Measurements from ENCODE around the gene ELN.

Gene ELN

DNA sequence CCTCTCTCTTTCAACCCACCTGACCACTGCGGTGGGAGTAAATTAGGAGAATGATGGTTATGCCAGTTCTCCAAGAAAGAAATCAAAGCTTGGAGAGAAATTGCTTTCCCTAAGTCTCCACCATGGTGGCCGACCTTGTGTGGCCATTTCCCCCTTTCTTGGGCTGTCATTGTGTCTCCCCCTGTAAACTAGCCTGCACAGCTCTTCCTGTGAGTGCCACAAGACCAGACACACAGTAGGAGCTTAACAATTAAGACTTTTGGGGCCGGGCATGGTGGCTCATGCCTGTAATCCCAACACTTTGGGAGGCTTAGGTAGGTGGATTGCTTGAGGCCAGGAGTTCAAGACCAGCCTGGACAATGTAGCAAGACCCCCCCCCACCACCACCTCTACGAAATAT, 36.7 kb downstream of the ELN start:
- DNase-seq (ENCODE audit: low read depth, low spot score) = no peak
- ChIA-PET CTCF (interaction anchor here (0.7 to 8.8 kb wide), 8 partner anchors 18 to 336 kb away, joined by 3 to 127 read pairs (median 6); partner anchors contain the start of genes EIF4H and ELN), POLR2A (no interaction called here)
- no peak overlapping the region for H3K4me3 ChIP-seq (ENCODE audit: low read depth, low read length)
- TF ChIP-seq, protein P1, sequence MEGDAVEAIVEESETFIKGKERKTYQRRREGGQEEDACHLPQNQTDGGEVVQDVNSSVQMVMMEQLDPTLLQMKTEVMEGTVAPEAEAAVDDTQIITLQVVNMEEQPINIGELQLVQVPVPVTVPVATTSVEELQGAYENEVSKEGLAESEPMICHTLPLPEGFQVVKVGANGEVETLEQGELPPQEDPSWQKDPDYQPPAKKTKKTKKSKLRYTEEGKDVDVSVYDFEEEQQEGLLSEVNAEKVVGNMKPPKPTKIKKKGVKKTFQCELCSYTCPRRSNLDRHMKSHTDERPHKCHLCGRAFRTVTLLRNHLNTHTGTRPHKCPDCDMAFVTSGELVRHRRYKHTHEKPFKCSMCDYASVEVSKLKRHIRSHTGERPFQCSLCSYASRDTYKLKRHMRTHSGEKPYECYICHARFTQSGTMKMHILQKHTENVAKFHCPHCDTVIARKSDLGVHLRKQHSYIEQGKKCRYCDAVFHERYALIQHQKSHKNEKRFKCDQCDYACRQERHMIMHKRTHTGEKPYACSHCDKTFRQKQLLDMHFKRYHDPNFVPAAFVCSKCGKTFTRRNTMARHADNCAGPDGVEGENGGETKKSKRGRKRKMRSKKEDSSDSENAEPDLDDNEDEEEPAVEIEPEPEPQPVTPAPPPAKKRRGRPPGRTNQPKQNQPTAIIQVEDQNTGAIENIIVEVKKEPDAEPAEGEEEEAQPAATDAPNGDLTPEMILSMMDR (IDR thresholded peaks at IDR 0.05; ENCODE audit: insufficient read depth, low read length, missing control alignments) = no peak

DNA sequence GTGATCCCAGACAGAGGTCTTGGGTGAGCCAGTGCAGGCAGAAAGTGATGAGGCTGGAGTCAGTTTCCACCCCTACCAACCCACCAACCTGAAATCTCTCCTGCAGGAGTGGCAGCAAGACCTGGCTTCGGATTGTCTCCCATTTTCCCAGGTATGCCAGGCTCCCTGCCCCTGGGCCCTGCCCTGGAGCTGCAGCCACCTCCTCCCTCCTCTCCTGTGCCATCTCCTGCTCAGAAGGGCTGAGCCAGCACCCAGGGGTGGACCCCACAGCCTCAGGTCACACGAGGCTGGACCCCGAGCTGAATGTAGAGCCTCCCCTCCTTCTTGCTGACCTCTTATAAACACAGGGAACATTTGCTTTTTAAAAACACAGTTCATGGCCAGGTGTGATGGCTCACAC, 38.7 kb downstream of the ELN start:
- no peak for DNase-seq (ENCODE audit: low read depth, low spot score)
- POLR2A ChIA-PET = no interaction called here
- CTCF ChIA-PET = interaction anchor here (1.2 to 8.8 kb wide), 10 partner anchors 13 to 335 kb away, joined by 3 to 127 read pairs (median 9); partner anchors contain the start of gene ELN

DNA sequence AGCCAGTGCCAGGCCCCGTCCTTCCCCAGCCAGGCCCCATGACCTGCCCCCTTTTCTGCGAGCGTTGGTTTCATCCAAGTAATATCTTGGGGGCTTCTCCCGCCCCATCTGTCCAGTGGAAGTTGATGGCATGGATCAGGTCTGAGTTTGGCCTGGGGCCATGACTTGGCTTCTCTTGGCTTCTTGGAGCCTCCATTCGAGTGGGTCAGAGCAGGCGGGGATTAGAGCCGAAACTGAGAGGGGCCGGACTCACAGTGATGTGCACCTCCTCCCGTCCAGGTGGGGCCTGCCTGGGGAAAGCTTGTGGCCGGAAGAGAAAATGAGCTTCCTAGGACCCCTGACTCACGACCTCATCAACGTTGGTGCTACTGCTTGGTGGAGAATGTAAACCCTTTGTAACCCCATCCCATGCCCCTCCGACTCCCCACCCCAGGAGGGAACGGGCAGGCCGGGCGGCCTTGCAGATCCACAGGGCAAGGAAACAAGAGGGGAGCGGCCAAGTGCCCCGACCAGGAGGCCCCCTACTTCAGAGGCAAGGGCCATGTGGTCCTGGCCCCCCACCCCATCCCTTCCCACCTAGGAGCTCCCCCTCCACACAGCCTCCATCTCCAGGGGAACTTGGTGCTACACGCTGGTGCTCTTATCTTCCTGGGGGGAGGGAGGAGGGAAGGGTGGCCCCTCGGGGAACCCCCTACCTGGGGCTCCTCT, 40.6 kb downstream of the ELN start:
- TF ChIP-seq, protein P1 (IDR thresholded peaks at IDR 0.05; ENCODE audit: insufficient read depth, low read length, missing control alignments) = no peak
- ChIA-PET CTCF (interaction anchor here (0.6 to 8.8 kb wide), 34 partner anchors 11 to 336 kb away, joined by 3 to 127 read pairs (median 5); partner anchors contain the start of genes EIF4H, LIMK1 and TMEM270), POLR2A (no interaction called here)
- no peak for DNase-seq (ENCODE audit: low read depth, low spot score)
- no peak overlapping the region for H3K4me3 ChIP-seq (ENCODE audit: low read depth, low read length)

More for the DNA sequence above, 38.7 kb downstream of the ELN start:
- H3K4me3 ChIP-seq (ENCODE audit: low read depth, low read length) = no peak overlapping the region
- TF ChIP-seq, protein P1 (IDR thresholded peaks at IDR 0.05; ENCODE audit: insufficient read depth, low read length, missing control alignments) = no peak

DNA sequence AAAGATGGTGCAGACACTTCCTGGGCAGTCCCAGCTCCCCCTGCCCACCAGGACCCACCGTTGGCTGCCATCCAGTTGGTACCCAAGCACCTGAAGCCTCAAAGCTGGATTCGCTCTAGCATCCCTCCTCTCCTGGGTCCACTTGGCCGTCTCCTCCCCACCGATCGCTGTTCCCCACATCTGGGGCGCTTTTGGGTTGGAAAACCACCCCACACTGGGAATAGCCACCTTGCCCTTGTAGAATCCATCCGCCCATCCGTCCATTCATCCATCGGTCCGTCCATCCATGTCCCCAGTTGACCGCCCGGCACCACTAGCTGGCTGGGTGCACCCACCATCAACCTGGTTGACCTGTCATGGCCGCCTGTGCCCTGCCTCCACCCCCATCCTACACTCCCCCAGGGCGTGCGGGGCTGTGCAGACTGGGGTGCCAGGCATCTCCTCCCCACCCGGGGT, 41.1 kb downstream of the ELN start:
- POLR2A ChIA-PET = no interaction called here
- no peak for DNase-seq (ENCODE audit: low read depth, low spot score)

DNA sequence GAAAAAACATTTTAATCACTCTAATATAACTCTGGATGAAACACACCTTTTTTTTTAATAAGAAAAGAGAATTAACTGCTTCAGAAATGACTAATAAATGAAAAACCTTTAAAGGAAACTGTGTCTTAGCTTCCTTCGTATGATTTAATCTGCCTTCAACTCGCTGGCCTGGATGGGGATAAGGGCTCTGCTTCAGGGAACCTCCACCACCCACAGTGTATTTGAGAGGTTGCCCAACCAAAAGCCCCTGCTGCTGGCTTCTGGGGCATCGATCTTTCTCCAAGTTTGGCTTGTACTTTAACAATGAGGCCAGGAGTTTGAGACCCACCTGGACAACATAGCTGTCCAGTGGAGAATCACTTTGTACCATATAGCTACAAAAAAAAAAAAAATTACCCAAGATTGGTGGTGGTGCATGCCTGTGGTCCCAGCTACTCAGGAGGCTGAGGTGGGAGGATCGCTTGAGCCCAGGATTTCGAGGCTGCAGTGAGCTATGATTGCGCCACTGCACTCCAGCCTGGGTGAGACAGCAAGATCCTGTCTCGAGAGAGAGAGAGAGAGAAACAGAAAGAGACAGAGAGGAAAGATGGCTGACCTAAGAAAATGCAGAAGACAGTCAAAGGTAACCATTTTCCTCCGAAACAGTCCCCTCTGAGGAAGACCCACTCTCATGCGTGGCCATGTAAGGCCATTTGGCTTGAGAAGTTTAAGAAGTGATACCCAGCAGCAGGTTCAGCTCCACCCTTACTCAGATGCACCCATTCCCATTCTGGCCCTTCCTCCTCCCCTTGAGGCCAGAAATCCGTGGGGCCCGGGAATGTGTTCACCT, 42.0 kb downstream of the ELN start:
- no peak overlapping the region for H3K4me3 ChIP-seq (ENCODE audit: low read depth, low read length)
- TF ChIP-seq, protein P1 (IDR thresholded peaks at IDR 0.05; ENCODE audit: insufficient read depth, low read length, missing control alignments) = no peak
- ChIA-PET POLR2A (interaction anchor here (0.8 kb wide), 1 partner anchor 9 kb away, joined by 4 read pairs; no protein-coding TSS in a partner anchor), CTCF (interaction anchor here (0.7 to 8.8 kb wide), 18 partner anchors 9 to 337 kb away, joined by 3 to 127 read pairs (median 8); partner anchors contain the start of gene LIMK1)
- DNase-seq (ENCODE audit: low read depth, low spot score) = no peak

More for the DNA sequence above, 41.1 kb downstream of the ELN start:
- CTCF ChIA-PET = interaction anchor here (0.6 to 8.8 kb wide), 30 partner anchors 10 to 338 kb away, joined by 3 to 127 read pairs (median 6); partner anchors contain the start of genes LIMK1 and TMEM270
- TF ChIP-seq, protein P1 (IDR thresholded peaks at IDR 0.05; ENCODE audit: insufficient read depth, low read length, missing control alignments) = no peak
- H3K4me3 ChIP-seq (ENCODE audit: low read depth, low read length) = no peak overlapping the region

DNA sequence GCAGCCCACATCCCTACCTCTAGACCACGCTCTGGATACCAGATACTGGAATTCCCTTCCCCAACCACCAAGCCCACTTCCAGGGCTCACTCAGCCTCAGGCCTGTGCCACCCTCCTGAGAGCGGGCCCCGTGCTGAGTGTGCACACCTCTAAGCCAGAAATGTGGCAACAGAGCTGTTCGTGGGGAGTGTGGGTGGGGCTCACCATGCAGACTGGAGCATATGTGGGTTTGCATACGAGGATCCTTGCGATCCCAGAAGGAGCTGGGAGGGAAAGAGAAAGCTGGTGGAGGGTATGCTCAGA, 42.6 kb downstream of the ELN start:
- POLR2A ChIA-PET = no interaction called here
- H3K4me3 ChIP-seq (ENCODE audit: low read depth, low read length) = no peak overlapping the region
- TF ChIP-seq, protein P1 (IDR thresholded peaks at IDR 0.05; ENCODE audit: insufficient read depth, low read length, missing control alignments) = no peak
- DNase-seq (ENCODE audit: low read depth, low spot score) = no peak
- CTCF ChIA-PET = interaction anchor here (1.1 to 8.8 kb wide), 8 partner anchors 13 to 331 kb away, joined by 3 to 127 read pairs (median 6); no protein-coding TSS in a partner anchor

Data from AG04449 (cell line).